HG03039 (cell line): ENCODE results near the gene TBKBP1.

ENCODE experiments used
- ATAC-seq: cut with Tn5 transposase; IDR thresholded peaks from one replicate; pipeline ENCODE4 v1.9.1; 2021; ENCODE audit warnings: mild to moderate bottlenecking, moderate library complexity; ENCODE audit not compliant: unreplicated experiment

The TBKBP1 gene, protein sequence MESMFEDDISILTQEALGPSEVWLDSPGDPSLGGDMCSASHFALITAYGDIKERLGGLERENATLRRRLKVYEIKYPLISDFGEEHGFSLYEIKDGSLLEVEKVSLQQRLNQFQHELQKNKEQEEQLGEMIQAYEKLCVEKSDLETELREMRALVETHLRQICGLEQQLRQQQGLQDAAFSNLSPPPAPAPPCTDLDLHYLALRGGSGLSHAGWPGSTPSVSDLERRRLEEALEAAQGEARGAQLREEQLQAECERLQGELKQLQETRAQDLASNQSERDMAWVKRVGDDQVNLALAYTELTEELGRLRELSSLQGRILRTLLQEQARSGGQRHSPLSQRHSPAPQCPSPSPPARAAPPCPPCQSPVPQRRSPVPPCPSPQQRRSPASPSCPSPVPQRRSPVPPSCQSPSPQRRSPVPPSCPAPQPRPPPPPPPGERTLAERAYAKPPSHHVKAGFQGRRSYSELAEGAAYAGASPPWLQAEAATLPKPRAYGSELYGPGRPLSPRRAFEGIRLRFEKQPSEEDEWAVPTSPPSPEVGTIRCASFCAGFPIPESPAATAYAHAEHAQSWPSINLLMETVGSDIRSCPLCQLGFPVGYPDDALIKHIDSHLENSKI

DNA sequence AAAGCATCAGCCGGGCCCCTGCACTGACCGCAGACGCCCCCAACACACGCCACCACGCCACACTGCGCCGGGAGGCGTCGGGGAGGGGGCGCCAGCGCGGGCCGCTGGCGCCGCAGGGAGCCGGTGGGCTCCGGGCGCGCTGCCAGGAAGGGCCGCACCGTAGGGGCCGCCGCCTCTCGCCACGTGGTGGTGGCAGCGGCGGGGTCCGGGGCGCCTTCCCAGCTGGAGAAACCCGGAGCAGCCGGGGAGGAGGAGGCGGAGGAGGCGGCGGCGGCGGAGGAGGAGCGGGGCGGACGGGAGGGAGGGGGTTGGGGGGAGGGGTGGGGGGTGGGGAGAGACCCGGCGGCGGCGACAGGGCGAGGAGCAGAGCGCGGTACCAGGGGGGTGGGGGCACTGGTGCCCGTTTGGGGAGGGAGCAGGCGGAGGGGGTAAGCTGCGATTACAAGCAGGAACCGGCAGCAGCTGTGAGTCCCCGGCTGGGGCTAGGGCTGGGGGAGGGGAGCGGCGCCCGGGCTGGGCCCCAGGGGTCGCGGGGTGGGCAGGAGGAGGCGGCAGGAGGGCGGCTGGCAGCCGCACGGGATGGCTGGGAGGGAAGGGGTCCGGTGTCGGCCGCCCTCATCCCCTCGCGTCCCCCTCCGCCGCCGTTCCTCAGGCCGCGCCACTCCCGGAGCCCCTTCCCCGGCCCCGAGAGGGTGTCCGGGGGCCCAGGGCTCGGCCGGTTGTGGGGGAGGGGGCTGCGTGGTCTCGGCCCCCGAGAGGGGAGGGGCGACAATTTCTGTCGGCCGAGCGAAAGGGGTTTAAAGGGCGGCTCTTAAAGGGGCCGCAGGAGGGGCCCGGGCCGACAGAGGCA is at the start of gene TBKBP1:
TSS of gene TBKBP1 (plus strand) at position 431 of the 850 bp plus-strand sequence. CDS start 1,952 bp downstream, outside the sequence.
- no peak for ATAC-seq

DNA sequence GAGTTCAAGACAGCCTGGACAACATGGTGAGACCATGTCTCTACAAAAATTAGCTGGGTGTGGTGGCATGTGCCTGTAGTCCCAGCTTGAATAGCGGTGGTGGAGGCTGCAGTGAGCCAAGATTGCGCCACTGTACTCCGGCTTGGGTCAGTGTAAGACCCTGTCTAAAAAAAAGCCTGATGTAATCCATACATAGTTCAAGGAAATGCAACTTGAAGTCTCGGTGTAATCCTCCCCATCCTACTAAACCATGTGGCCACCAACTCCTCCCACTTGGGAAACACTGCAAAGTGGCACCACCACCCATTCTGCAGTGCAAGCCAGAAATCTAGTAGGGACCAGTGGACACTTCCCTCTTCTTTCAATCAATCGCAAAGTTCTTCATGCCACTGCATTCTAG is 49.6 kb upstream of the TBKBP1 start:
- no peak for ATAC-seq

DNA sequence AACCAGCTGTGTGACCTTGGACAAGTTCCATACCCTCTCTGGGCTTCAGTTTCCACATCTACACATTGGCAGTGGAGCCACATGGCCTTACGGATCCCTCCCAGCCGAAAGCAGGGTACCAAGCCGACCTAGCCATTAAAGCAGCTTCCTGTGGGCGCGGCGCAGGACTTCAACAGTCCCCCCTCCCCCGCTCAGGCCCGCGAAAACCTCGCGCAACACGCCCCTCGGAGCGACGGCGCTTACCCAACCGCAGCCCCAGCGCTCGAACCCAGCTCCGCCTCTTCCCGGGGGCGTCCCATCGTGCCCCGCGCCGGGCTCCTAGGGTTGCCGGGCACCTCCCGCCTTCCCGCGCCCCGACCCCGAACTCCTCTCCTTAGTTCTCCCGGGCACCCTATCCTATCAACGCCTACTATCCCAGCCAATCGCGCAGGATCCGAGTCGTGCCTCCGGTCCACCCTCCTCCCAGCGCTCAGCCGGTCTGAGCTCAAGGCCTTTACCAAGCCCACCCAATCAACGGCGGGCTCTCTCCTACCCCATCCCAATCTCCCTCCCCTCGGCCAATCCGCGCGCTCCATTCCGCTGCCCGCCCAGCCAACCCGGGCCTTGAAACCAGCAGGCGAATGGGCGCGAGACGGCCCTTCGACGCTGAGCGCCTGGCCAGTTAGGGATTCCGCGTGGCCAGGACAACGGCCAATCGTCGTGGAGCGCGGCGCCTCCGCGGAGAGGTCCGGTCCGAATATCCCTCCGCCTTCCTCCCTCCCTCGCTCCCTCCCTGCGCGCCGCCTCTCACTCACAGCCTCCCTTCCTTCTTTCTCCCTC is 44.6 kb upstream of the TBKBP1 start, which contains the start of gene KPNB1:
TSS of gene KPNB1 (plus strand) at position 767 of the 819 bp plus-strand sequence. CDS start 326 bp downstream, outside the sequence.
- peak; percentile 76 for ATAC-seq

DNA sequence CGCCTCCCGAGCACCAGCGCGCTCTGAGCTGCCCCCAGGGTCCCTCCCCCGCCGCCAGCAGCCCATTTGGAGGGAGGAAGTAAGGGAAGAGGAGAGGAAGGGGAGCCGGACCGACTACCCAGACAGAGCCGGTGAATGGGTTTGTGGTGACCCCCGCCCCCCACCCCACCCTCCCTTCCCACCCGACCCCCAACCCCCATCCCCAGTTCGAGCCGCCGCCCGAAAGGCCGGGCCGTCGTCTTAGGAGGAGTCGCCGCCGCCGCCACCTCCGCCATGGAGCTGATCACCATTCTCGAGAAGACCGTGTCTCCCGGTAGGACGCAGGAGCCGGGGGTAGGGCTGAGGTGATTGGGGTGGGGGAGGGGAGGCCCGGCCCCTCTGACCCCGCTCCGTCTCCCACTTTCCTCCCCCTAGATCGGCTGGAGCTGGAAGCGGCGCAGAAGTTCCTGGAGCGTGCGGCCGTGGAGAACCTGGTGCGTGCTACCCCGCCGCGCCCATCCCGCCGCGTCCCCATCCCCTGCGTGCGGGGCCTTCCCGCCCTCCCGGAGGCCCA is 43.9 kb upstream of the TBKBP1 start:
- ATAC-seq = no peak

DNA sequence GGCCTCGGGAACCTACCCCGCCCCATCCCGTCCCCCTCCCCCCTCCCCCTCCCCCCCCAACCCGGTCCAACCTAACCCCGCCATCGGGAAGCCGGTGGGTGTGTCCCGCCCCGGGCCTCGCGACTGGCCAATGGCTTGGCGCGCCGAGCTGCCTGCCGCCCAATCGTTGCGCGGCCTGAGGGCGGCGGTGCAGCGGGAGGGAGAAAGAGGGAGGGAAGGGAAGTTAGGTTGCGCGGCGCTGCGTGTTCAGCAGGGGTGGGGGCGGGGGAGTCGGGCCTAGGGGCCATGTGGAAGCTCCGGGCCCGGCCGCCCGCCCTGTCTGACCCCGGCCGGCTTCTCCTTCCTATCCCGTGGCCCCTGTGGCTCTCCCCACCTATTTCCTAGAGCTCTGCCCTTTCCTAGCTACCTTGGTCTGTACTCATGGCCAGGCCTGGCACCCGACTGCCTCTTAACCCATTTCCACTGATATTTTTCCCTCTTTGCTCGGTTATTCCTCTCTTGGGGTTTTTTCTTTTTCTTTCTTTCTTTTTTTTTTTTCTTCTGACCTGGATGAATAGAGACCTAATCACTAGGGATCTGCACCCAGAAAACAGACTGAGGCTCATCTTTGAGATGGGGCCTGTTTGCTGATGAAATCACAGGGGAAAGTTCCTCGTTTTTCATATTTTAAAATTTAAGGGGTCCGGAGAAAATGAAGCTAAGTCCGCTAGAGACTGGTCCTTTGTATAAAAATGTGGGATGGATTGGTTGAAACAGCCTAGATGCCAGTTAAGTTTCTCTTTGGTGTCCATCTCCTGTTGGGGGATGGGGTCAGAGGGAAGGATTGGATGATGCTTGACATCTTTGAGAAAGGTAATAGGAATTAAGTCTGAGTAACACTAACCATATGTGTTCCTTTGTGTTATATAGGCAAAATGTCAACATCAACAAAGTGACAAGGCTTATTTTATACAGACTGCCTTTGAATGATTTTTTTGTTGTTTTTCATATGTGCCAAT is 43.1 kb upstream of the TBKBP1 start:
- ATAC-seq = peak; percentile 51

DNA sequence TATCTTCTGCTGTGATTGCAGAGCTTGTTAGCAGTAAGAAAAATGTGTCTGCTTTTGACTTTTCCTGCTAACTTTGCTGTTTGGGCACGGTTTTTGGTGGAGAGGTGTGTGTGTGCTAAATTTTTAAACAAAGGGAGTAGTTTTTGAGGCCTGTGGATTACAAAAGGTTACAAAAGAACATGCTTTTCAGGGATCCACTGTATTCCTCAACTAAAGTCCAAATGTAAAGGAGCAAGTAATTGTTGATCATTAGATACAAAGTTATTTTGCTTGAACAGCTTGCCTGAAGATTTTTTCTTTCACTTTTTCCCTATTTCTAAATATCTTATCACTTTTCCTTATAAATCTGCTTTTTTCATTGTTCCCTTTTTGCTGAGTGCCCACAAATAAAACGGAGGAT is 42.3 kb upstream of the TBKBP1 start:
- ATAC-seq = no peak

DNA sequence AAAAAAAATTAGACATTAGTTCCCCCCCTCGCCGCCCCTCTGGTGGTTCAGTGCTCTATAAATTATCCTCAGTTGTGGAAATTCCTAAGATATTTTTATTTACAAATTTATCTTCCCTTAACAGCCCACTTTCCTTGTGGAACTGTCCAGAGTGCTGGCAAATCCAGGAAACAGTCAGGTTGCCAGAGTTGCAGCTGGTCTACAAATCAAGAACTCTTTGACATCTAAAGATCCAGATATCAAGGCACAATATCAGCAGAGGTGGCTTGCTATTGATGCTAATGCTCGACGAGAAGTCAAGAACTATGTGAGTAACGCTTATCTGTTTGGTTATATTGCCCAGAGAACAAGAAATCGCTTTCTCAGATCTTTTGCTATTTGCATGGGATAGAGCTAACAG is 41.4 kb upstream of the TBKBP1 start:
- no peak for ATAC-seq

DNA sequence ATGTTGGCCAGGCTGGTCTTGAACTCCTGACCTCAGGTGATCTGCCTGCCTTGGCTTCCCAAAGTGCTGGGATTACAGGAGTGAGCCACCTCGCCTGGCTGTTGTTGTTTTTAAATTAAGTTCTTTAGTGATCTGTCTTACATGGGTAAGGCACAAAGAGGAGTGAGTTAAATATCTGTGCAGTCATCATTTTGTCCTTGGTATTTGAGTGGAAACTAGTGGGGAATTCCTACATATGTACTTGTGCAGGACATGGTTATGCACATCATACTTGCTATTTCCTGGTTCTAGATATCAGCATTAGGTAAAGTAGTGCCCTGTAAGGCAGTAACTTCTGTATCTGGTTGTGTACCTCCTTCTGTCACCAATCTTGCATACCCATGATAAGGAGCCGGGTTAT is 40.5 kb upstream of the TBKBP1 start:
- ATAC-seq = no peak

DNA sequence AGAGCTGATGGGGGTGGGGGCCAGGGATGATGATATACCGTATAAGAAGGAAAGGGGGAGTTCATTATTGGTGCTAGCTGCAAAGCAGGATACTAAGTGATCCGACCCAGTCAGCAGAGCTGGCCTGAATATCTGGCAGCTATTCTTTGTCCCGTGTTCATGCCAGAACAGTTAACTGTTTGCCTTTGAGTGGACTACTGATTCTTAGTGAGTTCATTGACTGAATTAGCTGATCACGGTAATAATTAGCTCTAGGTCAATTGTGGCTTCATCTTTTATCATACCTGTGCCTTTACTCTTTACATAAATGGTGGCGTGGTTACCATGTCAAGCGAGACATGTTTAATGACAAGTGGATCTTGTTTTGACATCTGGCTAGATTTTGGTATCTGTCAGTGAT is 39.0 kb upstream of the TBKBP1 start:
- ATAC-seq = no peak

DNA sequence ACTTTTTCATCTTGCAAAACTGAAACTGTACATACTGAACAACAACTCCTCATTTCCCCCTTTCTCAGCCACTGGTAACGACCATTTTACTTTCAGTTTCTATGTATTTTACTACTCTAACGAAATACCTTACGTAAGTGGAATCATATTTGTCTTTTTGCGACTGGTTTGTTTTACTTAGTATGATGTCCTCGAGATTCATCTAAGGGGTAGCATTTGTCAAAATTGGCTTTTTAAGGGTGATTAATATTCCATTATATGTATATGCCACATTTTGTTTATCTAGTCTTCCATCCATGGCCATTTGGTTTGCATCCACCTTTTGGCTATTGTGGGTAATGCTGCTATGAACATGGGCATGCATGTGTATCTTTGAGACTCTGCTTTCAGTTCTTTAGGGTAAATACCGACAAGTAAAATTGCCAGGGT is 33.9 kb upstream of the TBKBP1 start:
- ATAC-seq = no peak

DNA sequence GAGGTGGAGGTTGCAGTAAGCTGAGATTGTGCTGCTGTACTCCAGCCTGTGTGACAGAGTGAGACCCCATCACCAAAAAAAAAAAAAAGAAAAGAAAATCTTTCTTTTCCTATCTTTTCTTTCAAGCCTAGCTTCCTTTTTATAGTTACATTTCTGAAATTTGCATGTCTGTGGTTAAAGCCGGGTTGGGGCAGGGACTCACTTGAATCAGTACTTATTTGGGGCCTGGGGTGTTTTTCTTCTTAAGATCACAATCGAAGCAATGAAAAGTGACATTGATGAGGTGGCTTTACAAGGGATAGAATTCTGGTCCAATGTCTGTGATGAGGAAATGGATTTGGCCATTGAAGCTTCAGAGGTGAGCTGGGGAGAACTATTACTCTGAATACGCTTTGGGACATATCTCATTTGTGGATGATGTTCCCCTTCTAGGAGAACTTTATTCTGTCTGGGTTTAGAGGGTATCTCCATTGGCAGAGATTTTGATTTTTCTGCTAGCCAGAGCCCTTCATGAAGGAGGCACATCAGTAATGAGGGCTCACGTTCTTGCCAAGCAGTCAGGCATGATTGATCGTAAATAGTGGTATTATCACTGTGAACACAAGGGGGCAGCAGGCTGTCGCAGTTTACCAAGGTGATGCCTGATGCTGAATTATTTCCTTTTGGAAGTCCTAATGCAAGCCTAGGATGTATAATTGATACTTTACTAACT is 29.9 kb upstream of the TBKBP1 start:
- no peak for ATAC-seq

DNA sequence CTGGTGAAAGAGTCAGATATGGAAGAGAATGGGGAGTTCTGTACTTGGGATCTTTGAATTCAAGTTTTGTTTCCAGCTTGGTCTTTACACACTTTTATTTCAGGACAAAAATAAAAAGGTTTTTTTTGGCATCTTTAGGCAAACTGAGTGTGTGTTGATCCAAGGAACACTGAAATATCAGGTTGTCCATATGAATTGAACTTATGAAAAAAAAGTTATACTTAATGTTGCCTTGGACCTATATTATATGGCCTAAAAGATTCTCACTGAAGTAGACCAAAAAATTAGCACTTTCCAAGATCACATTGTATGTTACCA is 29.4 kb upstream of the TBKBP1 start:
- ATAC-seq = no peak

DNA sequence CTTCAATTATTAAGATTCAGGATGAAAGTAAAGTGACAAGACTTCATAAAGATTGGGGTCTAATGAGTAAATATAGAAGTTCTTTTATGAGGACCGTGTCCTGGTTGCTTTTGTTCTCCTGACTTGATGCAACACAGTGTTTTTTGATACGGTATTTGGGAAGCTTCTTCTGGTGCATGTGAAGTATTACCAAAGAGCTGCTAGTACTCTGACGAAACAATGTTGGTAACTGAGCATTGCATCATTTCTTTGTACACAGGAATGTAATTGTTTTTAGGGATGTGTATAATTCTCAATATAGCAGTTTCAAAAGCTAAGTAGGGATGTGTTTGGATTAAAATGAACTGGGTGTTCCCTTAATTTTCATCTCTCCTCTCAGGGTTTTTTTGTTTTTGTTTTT is 28.3 kb upstream of the TBKBP1 start:
- ATAC-seq = no peak

DNA sequence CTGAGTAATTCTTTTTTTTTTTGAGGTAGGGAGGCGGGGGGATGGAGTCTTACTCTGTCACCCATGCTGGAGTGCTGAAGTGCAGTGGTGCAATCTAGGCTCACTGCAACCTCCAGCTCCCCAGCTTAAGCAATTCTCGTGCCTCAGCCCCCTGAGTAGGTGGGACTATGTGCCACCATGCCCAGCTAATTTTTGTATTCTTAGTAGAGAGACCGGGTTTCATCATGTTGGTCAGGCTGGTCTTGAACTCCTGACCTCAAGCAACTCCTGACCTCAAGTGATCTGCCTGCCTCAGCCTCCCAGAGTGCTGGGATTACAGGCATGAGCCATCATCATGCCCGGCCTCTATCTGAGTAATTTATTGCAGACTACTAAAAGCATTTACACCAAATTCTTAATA is 24.9 kb upstream of the TBKBP1 start:
- no peak for ATAC-seq

DNA sequence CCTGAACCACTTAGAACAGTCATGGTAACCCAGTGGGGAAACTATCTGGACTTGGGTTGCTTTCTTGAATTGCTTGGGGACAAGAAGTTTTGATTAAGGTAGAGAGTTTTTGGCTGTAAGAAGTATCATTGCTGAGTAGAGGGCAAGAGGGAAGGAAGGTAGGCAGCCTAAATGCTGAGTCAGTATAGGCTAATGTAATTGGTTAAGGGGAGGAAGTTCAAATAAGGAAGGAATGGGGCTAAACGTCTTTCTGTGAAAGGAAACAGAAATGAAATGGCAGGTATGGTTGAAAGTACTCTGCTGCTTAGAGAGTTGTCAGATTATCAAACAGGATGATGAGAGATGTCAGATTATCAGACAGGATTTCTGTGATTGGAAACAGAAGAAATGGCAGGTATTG is 23.9 kb upstream of the TBKBP1 start:
- no peak for ATAC-seq

DNA sequence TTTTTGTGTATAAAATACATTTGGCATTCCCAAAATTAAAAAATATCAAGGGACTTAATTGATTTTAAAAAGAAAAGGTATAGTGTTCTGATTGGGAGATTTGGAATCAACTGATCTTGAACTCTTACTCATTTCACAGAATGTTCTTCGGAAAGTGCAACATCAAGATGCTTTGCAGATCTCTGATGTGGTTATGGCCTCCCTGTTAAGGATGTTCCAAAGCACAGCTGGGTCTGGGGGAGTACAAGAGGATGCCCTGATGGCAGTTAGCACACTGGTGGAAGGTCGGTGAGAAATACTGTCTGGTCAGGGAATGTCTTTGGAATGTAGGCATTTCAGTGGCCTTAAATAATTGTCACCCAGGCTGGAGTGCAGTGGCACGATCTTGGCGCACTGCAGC is 19.5 kb upstream of the TBKBP1 start:
- no peak for ATAC-seq

DNA sequence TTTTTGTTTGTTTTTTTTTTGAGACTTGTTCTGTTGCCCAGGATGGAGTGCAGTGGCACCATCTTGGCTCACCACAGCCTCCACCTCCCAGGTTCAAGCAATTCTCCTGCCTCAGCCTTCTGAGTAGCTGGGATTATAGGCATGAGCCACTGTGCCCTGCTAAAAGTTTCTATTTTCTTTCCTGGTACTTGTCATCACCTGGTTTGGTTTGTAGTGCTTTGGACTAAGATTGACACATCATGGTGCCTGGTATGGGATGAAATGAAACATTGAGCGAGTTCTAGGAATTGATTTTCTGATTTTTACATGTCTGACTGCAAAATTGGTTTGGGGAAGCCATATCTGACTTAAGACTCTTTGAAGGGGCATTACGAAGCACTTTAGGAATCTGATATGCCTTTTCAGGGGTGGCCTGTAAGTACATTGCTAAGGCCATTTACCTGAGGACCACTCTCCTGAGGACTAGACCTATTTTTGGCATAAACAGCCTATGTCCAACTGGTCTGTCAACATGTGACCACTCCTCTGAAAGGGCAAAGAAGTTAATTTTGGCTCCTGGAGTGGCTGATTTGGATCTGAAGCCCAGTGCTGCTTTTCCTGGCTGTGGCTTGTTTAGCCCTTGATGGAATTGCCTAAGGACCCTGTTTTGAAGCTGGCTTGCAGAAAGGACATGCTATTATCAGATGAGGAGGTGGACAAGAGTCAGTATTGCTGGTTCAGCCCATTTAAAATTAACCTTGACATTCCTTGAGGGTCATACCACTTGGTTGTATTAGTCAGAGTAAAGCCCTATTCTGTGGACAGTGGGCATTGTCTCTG is 18.4 kb upstream of the TBKBP1 start:
- no peak for ATAC-seq

DNA sequence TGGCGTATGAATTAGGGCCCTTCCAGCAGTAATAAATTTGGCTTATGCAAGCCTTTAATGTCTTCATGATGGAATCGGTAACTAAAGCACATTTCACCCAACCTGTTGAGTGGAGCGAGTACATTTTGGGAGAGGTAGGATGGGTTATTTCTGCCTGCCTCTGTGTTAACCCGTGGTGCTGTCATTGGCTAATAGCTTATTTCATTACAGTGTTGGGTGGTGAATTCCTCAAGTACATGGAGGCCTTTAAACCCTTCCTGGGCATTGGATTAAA is 17.8 kb upstream of the TBKBP1 start:
- ATAC-seq = no peak
